Trophoblast cell (in vitro differentiated cells and primary cell): ENCODE measurements around the gene FRAS1.

Experiments
- DNase-seq, 2 donors: peaks; one replicate each; pipeline ENCODE4 v3.0.0-alpha.2; 2016
- H2AFZ ChIP-seq: 2 replicates; pipeline ENCODE4 v1.6.1; 2013; ENCODE audit warnings: low read length, moderate library complexity, mild to moderate bottlenecking; ENCODE audit not compliant: insufficient read depth, poor library complexity
- H2AK5ac ChIP-seq: 2 replicates; pipeline ENCODE4 v1.6.1; 2013; ENCODE audit warnings: mild to moderate bottlenecking, low read length
- H2BK120ac ChIP-seq: 2 replicates; pipeline ENCODE4 v1.6.1; 2013; ENCODE audit warnings: low read length, mild to moderate bottlenecking, moderate library complexity; ENCODE audit not compliant: insufficient read depth, poor library complexity
- H2BK12ac ChIP-seq: 2 replicates; pipeline ENCODE4 v1.6.1; 2013; ENCODE audit warnings: mild to moderate bottlenecking, low read length, moderate library complexity
- H2BK5ac ChIP-seq: 2 replicates; pipeline ENCODE4 v1.6.1; 2013; ENCODE audit warnings: low read length, low read depth, moderate library complexity, mild to moderate bottlenecking; ENCODE audit not compliant: poor library complexity
- H3K14ac ChIP-seq: 2 replicates; pipeline ENCODE4 v1.6.1; 2013; ENCODE audit warnings: mild to moderate bottlenecking, low read length
- H3K18ac ChIP-seq: 2 replicates; pipeline ENCODE4 v1.6.1; 2013; ENCODE audit warnings: mild to moderate bottlenecking, low read length
- H3K23ac ChIP-seq: 2 replicates; pipeline ENCODE4 v1.6.1; 2013; ENCODE audit warnings: low read length
- H3K27ac ChIP-seq: 2 replicates; pipeline ENCODE4 v1.5.1; 2013; ENCODE audit warnings: low read depth, mild to moderate bottlenecking, inconsistent platforms, low read length, moderate library complexity
- H3K27me3 ChIP-seq: 2 replicates; pipeline ENCODE4 v1.6.1; 2013; ENCODE audit warnings: inconsistent platforms, mild to moderate bottlenecking, low read length, moderate library complexity; ENCODE audit not compliant: insufficient read depth
- H3K36me3 ChIP-seq, 2 experiments: 1 replicate in 1 of 2; 2 replicates in 1 of 2; pipeline ENCODE4 v1.6.1; 2013; ENCODE audit warnings: low read length in 2 of 2, mild to moderate bottlenecking in 2 of 2, moderate library complexity in 1 of 2; ENCODE audit not compliant: insufficient read depth in 2 of 2, control insufficient read depth in 1 of 2
- H3K4ac ChIP-seq: 2 replicates; pipeline ENCODE4 v1.6.1; 2013; ENCODE audit warnings: low read depth, mild to moderate bottlenecking, low read length, moderate library complexity
- H3K4me1 ChIP-seq, 2 experiments: 1 replicate in 1 of 2; 2 replicates in 1 of 2; pipeline ENCODE4 v1.6.1; 2013; ENCODE audit warnings: low read length in 2 of 2, mild to moderate bottlenecking in 2 of 2, moderate library complexity in 1 of 2; ENCODE audit not compliant: insufficient read depth in 2 of 2, control insufficient read depth in 1 of 2
- H3K4me2 ChIP-seq: 2 replicates; pipeline ENCODE4 v1.6.1; 2013; ENCODE audit warnings: inconsistent platforms, mild to moderate bottlenecking, low read length, moderate library complexity
- H3K4me3 ChIP-seq: 2 replicates; pipeline ENCODE4 v1.5.1; 2013; ENCODE audit warnings: mild to moderate bottlenecking, low read depth, low read length, inconsistent platforms
- H3K79me1 ChIP-seq: one replicate; pipeline ENCODE4 v1.6.1; 2013; ENCODE audit warnings: low read length
- H3K79me2 ChIP-seq: 2 replicates; pipeline ENCODE4 v1.6.1; 2013; ENCODE audit warnings: low read length, mild to moderate bottlenecking; ENCODE audit not compliant: control insufficient read depth, insufficient read depth, poor library complexity
- H3K9ac ChIP-seq: 2 replicates; pipeline ENCODE4 v1.6.1; 2013; ENCODE audit warnings: mild to moderate bottlenecking, low read length
- H3K9me3 ChIP-seq: 2 replicates; pipeline ENCODE4 v1.6.1; 2013; ENCODE audit warnings: low read depth, mild to moderate bottlenecking, control low read depth, inconsistent platforms, low read length; ENCODE audit not compliant: insufficient read depth
- H4K12ac ChIP-seq: 2 replicates; pipeline ENCODE4 v1.6.1; 2013; ENCODE audit warnings: low read depth, mild to moderate bottlenecking, low read length, moderate library complexity
- H4K8ac ChIP-seq: 2 replicates; pipeline ENCODE4 v1.6.1; 2013; ENCODE audit warnings: low read depth, mild to moderate bottlenecking, low read length, moderate library complexity
- H4K91ac ChIP-seq: one replicate; pipeline ENCODE4 v1.6.1; 2013; ENCODE audit warnings: low read depth, mild to moderate bottlenecking, low read length, moderate library complexity
- WGBS: extraction: QIAGEN DNeasy Blood & Tissue Kit; methylation state at CpG from one replicate; pipeline ENCODE4 v1.1.7; 2013; ENCODE audit warnings: missing lambda C conversion rate; ENCODE audit not compliant: insufficient read length, insufficient coverage; ENCODE audit errors: extremely low coverage; 5-methylcytosine and 5-hydroxymethylcytosine counted together

Gene FRAS1

GRCh38 chr4:78070731-78071282, 13.7 kb downstream of the FRAS1 start:
- Histone ChIP-seq H2AK5ac (no peak overlapping the region), H3K9ac (no peak overlapping the region), H2BK5ac (no peak overlapping the region), H3K18ac (no peak overlapping the region), H2BK12ac (no peak overlapping the region), H3K4me2 (no peak overlapping the region), H3K79me2 (no peaks in the 10 kb centered on the region), H3K9me3 (no peaks in the 10 kb centered on the region), H4K8ac (no peak overlapping the region), H3K4ac (no peak overlapping the region), H3K14ac (no peak overlapping the region), H3K27ac (no peak overlapping the region), H3K4me1 (peaks cover 0 to 4% of the 10 kb centered on the region in 2 experiments), H3K27me3 (no peaks in the 10 kb centered on the region), H3K4me3 (no peak overlapping the region), H2AFZ (no peak overlapping the region), H2BK120ac (no peak overlapping the region), H4K12ac (no peak overlapping the region), H3K79me1 (no peaks in the 10 kb centered on the region), H3K23ac (no peak overlapping the region), H4K91ac (no peak overlapping the region), H3K36me3 (peaks cover 9 to 19% of the 10 kb centered on the region in 2 experiments)
- DNase-seq, result no peak
- whole genome bisulfite sequencing, result no CpG with 5 or more reads among the region's 2 CpGs

GRCh38 chr4:78074759-78075158, 17.6 kb downstream of the FRAS1 start:
- no peak overlapping the region for H4K91ac ChIP-seq
- WGBS, result no CpG with 5 or more reads among the region's 3 CpGs
- H3K9ac ChIP-seq, result no peak overlapping the region

GRCh38 chr4:78075986-78076385, 18.9 kb downstream of the FRAS1 start:
- H4K91ac ChIP-seq, result no peak overlapping the region
- no peak overlapping the region for H3K18ac ChIP-seq
- H3K79me1 ChIP-seq, result peaks cover 3% of the 10 kb centered on the region
- H3K36me3 ChIP-seq, result peaks cover 0 to 8% of the 10 kb centered on the region in 2 experiments
- H3K4ac ChIP-seq, result no peak overlapping the region
- no peak overlapping the region for H3K23ac ChIP-seq
- H2AFZ ChIP-seq, result no peak overlapping the region
- H3K4me3 ChIP-seq, result no peak overlapping the region
- no peaks in the 10 kb centered on the region for H3K9me3 ChIP-seq
- no peak overlapping the region for H4K8ac ChIP-seq
- H2BK5ac ChIP-seq, result no peak overlapping the region
- no peak overlapping the region for H4K12ac ChIP-seq
- no peak for DNase-seq
- H3K27ac ChIP-seq, result no peak overlapping the region
- WGBS, result no CpG with 5 or more reads among the region's 1 CpG
- H2AK5ac ChIP-seq, result no peak overlapping the region
- H2BK120ac ChIP-seq, result no peak overlapping the region
- no peak overlapping the region for H3K14ac ChIP-seq
- H3K4me2 ChIP-seq, result no peak overlapping the region
- peaks cover 3 to 6% of the 10 kb centered on the region in 2 experiments for H3K4me1 ChIP-seq
- H3K9ac ChIP-seq, result no peak overlapping the region
- H3K27me3 ChIP-seq, result no peaks in the 10 kb centered on the region
- no peaks in the 10 kb centered on the region for H3K79me2 ChIP-seq
- no peak overlapping the region for H2BK12ac ChIP-seq

More at GRCh38 chr4:78074759-78075158, 17.6 kb downstream of the FRAS1 start:
- no peak for DNase-seq
- Histone ChIP-seq H3K14ac (no peak overlapping the region), H3K4ac (no peak overlapping the region), H2AK5ac (no peak overlapping the region), H3K27ac (no peak overlapping the region), H3K79me2 (no peaks in the 10 kb centered on the region), H3K36me3 (peaks cover 2 to 13% of the 10 kb centered on the region in 2 experiments), H3K27me3 (no peaks in the 10 kb centered on the region), H2BK5ac (no peak overlapping the region), H3K4me2 (no peak overlapping the region), H3K79me1 (no peaks in the 10 kb centered on the region), H3K18ac (no peak overlapping the region), H2BK120ac (no peak overlapping the region), H3K4me1 (no peaks in the 10 kb centered on the region), H3K9me3 (no peaks in the 10 kb centered on the region), H3K4me3 (no peak overlapping the region), H4K12ac (no peak overlapping the region), H2BK12ac (no peak overlapping the region), H4K8ac (no peak overlapping the region), H3K23ac (no peak overlapping the region), H2AFZ (no peak overlapping the region)

- no peak overlapping the region for H3K4me3 ChIP-seq
- H2AFZ ChIP-seq, result no peak overlapping the region
- no peak overlapping the region for H2BK120ac ChIP-seq
- H4K8ac ChIP-seq, result no peak overlapping the region
- H3K79me2 ChIP-seq, result no peaks in the 10 kb centered on the region
- peak in 1 of 2 donors; percentile 69 for DNase-seq
- peaks cover 5% of the 10 kb centered on the region for H3K79me1 ChIP-seq
- no peak overlapping the region for H3K18ac ChIP-seq
- H2BK12ac ChIP-seq, result no peak overlapping the region
- no peak overlapping the region for H2AK5ac ChIP-seq
- H3K27me3 ChIP-seq, result no peaks in the 10 kb centered on the region
- H3K9me3 ChIP-seq, result no peaks in the 10 kb centered on the region
- no peak overlapping the region for H3K9ac ChIP-seq
- peaks cover 2 to 3% of the 10 kb centered on the region in 2 experiments for H3K36me3 ChIP-seq
- no peak overlapping the region for H4K91ac ChIP-seq
- H2BK5ac ChIP-seq, result no peak overlapping the region
- WGBS, result no CpG with 5 or more reads among the region's 1 CpG
- peaks cover 7 to 13% of the 10 kb centered on the region in 2 experiments for H3K4me1 ChIP-seq
- H3K4me2 ChIP-seq, result no peak overlapping the region
- H3K27ac ChIP-seq, result no peak overlapping the region
- H3K14ac ChIP-seq, result no peak overlapping the region
- no peak overlapping the region for H3K23ac ChIP-seq
- no peak overlapping the region for H4K12ac ChIP-seq
- no peak overlapping the region for H3K4ac ChIP-seq
Measured at GRCh38 chr4:78078101-78078500, 21.0 kb downstream of the FRAS1 start.
